Tibial nerve (tissue), 4 donors: ENCODE measurements around the gene CXCL12.

ENCODE experiments used
- CTCF ChIP-seq, 5 experiments: fragments of 200-600 bp in 3 of 5; fragments of 450-650 bp in 2 of 5; sonication (generic) in 3 of 5; IDR thresholded peaks; one replicate each; pipeline ENCODE4 v1.5.1; 2016 to 2019; ENCODE audit warnings: antibody characterized with exemption in 5 of 5, mild to moderate bottlenecking in 3 of 5, moderate library complexity in 2 of 5
- EP300 ChIP-seq, 2 donors: sonication (generic); formaldehyde crosslinking; IDR thresholded peaks; one replicate each; pipeline ENCODE4 v1.6.1; 2017; ENCODE audit warnings: antibody characterized with exemption in 2 of 2, mild to moderate bottlenecking in 1 of 2

- no peak for TF ChIP-seq CTCF (IDR thresholded peaks at IDR 0.05)
- TF ChIP-seq EP300 (IDR thresholded peaks at IDR 0.05) = no peak
Observed at GRCh38 chr10:44362866-44363711, 21.8 kb downstream of the CXCL12 start.
